ENCODE results near the gene HJV.

HJV gene

GRCh38 chr1:145992958-145993617 is 28.4 kb downstream of the HJV start:
- no peak for DNase-seq

DNA sequence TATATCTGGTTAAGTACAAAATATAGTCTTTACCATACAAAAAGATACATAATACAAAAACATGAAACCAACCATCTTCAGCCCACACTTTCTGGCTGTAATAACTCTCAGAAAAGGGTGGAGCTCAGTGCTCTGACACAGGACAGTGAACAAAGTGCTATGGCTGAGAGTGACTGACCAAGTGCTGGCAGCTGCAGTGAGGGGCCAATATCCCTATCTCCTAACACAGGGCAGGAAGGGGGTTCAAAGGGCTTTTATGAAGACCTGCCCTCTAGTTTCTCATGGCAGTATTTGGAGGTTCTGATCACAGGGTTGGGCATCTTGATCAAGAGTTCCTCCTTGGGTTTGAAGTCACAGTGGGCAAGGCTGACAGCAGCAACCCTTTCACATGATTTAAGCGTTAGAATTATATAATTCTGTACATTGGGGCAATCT is 29.0 kb downstream of the HJV start:
- no peak for DNase-seq

GRCh38 chr1:145991735-145992412 is 29.7 kb downstream of the HJV start:
- DNase-seq = peak in 2 of 3 donors; percentile 37 to 41

GRCh38 chr1:145990249-145990855 is 31.2 kb downstream of the HJV start:
- no peak for DNase-seq

- no peak for DNase-seq
Observed at GRCh38 chr1:145988773-145989172, 32.8 kb downstream of the HJV start.

GRCh38 chr1:145987926-145988325 is 33.6 kb downstream of the HJV start:
- no peak for DNase-seq

DNA sequence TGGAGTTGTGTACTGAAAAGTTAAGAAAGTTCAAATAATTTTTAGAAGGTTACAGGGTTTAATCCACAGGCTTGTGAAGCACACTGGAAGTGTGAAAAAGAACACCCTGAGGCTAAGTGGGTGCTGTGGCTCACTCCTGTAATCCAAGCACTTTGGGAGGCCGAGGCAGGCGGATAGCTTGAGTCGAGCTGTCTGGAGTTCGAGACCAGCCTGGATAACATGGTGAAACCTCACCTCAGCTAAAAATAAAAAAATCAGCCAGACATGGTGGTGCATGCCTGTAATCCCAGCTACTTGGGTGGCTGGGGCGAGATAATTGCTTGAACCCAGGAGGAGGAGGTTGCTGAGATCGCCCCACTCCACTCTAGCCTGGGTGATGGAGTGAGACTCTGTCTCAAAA is 35.0 kb downstream of the HJV start:
- DNase-seq = no peak

GRCh38 chr1:145985502-145986439 is 35.8 kb downstream of the HJV start:
- peak; percentile 68 to 73 (median 70) for DNase-seq

DNA sequence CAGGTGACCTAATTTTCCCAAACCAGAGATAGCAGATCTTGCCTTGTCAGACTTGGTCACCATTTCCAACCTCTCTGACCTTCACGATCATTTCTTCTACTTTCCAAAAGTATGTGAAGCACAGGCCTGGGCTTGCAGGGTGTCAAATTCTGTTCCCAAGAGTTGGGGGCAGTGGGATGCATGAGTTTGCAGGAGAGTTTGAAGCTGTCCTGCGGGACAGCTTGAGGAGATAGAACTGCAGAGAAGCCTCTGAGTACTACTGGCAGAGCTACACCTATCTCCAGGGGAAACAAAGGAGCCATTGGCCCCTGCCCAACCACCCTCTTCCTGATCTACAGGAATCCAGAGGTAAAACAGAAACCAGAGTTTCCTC is 36.4 kb downstream of the HJV start:
- no peak for DNase-seq

DNA sequence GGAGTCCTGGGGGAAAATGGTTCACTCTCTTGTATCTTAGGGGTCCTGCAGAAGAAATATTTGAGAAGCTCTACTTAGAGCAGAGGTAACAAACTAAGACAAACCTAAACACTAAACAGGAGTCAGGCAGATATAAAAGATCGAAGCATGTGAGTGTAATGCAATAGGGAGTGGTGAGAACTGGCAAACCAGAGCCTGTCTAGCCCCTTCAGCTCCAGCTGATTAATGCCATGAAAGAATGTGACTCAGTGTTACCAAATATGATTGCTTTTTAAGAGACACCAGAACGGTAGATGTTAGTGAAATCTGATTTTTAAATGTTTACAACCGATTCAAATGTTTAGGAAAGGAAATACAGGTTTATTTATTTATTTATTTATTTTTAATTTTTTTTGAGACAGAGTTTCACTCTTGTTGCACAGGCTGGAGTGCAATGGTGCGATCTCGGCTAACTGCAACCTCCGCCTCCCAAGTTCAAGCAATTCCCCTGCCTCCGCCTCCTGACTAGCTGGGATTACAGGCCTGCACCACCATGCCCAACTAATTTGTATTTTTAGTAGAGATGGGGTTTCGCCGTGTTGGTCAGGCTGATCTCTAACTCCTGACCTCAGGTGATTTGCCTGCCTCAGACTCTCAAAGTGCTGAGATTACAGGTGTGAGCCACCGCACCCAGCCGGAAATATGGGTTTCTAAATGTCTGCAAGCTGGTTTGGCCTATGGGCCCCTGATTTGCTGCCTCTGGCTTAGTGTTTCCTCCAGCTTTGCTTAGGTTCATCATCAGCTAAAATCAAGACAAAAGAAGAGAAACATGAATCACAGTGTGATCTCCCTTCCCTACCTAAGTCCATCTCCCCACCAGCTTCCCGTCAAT is 37.3 kb downstream of the HJV start:
- peak in 1 of 3 donors; percentile 41 for DNase-seq

DNA sequence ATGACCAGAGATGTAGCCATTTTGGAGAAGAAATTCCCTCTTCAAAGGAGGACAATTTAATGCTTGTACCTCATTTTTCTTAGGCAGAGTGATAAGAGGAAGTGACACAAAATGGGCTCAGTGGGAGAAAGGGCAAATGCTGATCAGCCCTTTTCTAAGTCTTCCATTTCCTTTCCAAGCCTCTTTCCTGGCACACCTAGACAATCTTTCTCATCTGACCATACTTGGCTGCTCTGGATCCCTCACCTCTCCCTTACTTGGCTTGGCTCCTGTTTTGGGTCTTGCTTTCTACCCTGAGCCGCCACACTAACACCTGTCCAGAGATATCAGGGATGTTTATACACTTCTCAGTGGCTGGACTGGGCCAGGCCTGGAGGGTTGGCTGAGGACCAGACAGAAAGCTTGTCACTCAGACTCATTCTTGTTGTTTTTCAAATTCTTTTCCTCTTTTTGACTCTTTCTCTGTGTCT is 38.3 kb downstream of the HJV start:
- DNase-seq = peak; percentile 49 to 67 (median 64)

GRCh38 chr1:145982010-145982723 is 39.4 kb downstream of the HJV start:
- no peak for DNase-seq

DNA sequence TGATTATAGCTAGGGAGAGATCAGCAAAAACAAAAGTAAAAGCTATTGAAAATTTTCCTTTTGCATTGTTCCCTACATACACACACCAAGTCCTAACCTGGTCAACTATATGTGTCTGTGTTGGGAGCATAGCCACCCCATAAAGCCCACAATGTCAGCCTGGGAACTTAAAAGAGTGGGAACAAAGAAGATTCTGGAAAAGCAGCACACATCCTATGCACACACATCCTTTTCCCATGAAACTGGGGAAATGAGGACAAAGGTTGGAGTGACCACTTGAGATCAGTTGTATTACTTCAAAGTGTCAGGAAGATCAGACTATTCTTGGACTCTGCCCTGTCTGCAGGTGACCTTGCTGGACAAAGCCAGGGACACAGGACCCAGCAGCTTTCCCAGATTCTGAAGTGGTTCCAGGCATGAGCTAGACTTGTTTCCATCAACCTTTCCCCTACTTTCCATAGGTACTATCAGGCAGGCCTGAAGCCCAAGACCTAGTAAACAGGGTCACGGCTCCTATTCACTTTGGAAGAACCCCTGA is 41.0 kb downstream of the HJV start:
- DNase-seq = no peak

DNA sequence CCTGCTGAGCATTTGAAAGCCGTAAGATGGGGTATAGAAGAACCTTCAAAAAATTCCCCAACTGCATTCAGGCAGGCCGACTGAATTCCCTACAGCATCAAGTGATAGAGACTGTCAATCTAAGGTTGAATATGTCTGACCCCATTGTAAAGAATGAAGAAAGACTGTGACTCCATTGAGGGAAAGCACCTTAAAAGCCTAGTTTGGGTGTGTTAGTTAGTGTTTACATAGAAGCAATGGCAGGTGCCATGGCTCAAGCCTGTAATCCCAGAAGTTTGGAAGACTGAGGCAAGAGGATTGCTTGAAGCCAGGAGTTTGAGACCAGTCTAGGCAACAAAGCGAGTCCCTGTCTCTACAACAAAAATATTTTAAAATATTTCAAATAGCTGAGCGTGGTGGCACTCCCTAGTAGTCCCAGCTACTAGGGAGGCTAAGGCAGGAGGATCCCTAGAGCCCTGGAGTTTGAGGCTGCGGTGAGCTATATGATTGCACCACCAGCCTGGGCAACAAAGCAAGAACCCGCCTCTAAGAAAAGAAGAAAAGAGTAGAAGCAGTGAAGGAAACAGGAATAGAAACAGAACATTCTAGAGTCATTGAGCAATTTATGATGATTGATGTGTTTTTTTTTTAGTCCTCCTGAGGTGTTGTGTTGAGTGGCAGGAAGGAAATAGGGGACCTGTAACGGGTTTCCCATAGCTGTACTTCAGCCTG is 41.6 kb downstream of the HJV start:
- DNase-seq = peak in 2 of 3 donors; percentile 60 to 70

DNA sequence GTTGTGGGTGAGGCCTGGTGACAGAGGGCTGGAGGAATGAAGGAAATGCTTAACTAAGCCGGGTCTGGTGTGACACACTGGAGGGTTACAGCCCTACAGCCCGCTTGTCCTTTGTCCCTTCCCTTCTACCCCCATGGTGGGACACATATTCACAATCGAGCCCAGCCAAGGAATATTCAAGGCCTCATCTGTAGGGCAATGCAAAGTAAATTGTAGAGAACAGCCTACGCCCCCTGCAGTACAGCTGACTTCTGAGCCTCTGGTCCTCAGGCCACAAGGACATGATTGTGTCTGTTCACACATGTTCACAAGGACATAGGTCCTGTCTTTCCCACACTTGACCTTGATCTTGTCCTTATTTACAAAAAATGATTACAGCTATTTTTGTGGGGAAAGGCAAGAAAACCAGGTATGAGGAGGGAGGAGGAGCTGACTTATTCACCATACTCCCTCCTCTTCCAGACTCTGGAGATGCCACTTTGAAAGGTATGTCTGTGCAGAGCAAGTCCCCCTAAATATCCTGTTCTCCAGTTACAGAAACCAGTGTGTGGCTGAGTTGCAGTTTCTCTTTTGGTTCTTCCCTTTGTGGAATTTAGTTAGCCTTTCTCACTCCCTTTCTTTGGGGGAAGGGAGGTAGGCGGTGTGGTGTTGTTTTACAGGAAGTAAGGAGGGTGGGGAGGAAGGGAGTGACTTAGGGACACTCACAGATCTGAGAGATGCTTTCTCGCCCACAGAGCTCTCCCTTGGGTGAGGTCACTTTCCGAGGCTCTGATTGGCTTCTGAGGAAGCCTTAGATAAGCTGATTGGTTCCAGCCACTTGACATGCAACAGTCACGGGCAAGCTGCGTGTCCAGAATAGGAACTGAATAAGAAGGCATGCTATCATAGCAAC is 42.4 kb downstream of the HJV start:
- peak; percentile 97 to 100 (median 99) for DNase-seq

DNA sequence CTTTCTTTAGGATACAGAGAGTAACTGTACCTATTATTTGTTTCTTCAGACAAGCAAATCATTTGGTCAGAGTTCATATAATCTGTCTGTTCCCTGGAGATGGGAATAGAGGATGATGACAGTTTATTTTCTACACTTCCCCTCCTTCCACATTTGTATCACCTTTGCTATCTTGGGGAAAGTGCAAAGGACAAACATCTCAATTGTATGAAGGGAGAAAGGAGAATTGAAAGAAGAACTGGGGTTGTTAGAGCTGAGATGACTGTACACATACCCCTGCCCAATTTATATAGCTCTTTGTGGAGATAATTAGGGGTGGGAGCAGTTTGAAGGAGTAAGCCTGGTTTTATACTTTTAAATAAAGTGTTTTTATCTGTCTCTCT is 43.1 kb downstream of the HJV start:
- DNase-seq = no peak

GRCh38 chr1:145977486-145978470 is 43.8 kb downstream of the HJV start:
- DNase-seq = peak; percentile 85 to 87 (median 87)

- no peak for DNase-seq
Observed at GRCh38 chr1:145977016-145977415, 44.5 kb downstream of the HJV start.

Data from suppressor macrophage treated with lipopolysaccharide for 1 hour (primary cell).